Measurements from ENCODE around the gene PIH1D1. TPM values are rescaled to one million over a fixed set of nuclear protein-coding genes. Genes with fewer than 3 reads are reported as not detected.
A peak's percentile ranks its signal among the peaks of the same experiment; 100 is the strongest.

PIH1D1 gene
- total RNA-seq, 1 donor from 2014 or later: 133 TPM

- H3K79me2 ChIP-seq (ENCODE audit: low read depth): no peaks in the 10 kb centered on the region
- H3F3A ChIP-seq (ENCODE audit: low read depth): peaks cover 43% of the 10 kb centered on the region
- peaks cover 18% of the 10 kb centered on the region for H3K4me1 Mint-ChIP-seq
- H3K9me3 Mint-ChIP-seq: no peaks in the 10 kb centered on the region
- no peak for DNase-seq (ENCODE audit: low spot score)
- no peaks in the 10 kb centered on the region for H3K36me3 Mint-ChIP-seq
- H3K4me1 ChIP-seq: peaks cover 8% of the 10 kb centered on the region
- peak overlapping the region; percentile 85 for H3K4me3 Mint-ChIP-seq
- H2AFZ ChIP-seq (replicated peaks): peak overlapping the region; percentile 31
- H3K27me3 ChIP-seq: peaks cover 57% of the 10 kb centered on the region
- H3K4me2 ChIP-seq: peak overlapping the region; percentile 77
- peaks cover 58% of the 10 kb centered on the region for H3K27me3 Mint-ChIP-seq (ENCODE audit: insufficient read depth, low read depth)
- H3K27ac Mint-ChIP-seq: no peak overlapping the region
- TF ChIP-seq CTCF (IDR thresholded peaks at IDR 0.05): no peak
- TF ChIP-seq EZH2 (IDR thresholded peaks at IDR 0.05): peak; percentile 34
- peak; percentile 44 for TF ChIP-seq EZH2phosphoT487 (IDR thresholded peaks at IDR 0.05)
- no peaks in the 10 kb centered on the region for H3K36me3 ChIP-seq
- H3K27ac ChIP-seq: no peak overlapping the region
- peak overlapping the region; percentile 43 for H3K4me3 ChIP-seq
- H4K20me1 ChIP-seq (ENCODE audit: low read depth): peaks cover 6% of the 10 kb centered on the region
- H3K9ac ChIP-seq: no peak overlapping the region
- H3K9me3 ChIP-seq (ENCODE audit: low read depth): no peaks in the 10 kb centered on the region
Observed at GRCh38 chr19:49441960-49442350, 9.7 kb downstream of the PIH1D1 start.

GRCh38 chr19:49441210-49441959 is 10.2 kb downstream of the PIH1D1 start, which contains the start of gene SLC17A7:
Gene SLC17A7, minus strand, starts transcription at chr19:49441527. Its CDS starts 148 bp downstream, at chr19:49441379.
- peak; percentile 86 for DNase-seq (ENCODE audit: low spot score)
- H3K4me2 ChIP-seq: peak within 1 kb of the TSS; percentile 77
- Mint-ChIP-seq H3K9me3 (no peaks in the 10 kb centered on the region), H3K36me3 (no peaks in the 10 kb centered on the region), H3K4me3 (peak within 1 kb of the TSS; percentile 85), H3K4me1 (peaks cover 18% of the 10 kb centered on the region), H3K27ac (no peak within 1 kb of the TSS), H3K27me3 (ENCODE audit: insufficient read depth, low read depth) (peaks cover 62% of the 10 kb centered on the region)
- H3K9ac ChIP-seq: no peak within 1 kb of the TSS
- peaks cover 8% of the 10 kb centered on the region for H3K4me1 ChIP-seq
- H2AFZ ChIP-seq (replicated peaks): peak within 1 kb of the TSS; percentile 31
- peak within 1 kb of the TSS; percentile 43 for H3K4me3 ChIP-seq
- no peak within 1 kb of the TSS for H3K27ac ChIP-seq
- peaks cover 63% of the 10 kb centered on the region for H3K27me3 ChIP-seq
- H4K20me1 ChIP-seq (ENCODE audit: low read depth): peaks cover 6% of the 10 kb centered on the region
- peaks cover 43% of the 10 kb centered on the region for H3F3A ChIP-seq (ENCODE audit: low read depth)
- no peaks in the 10 kb centered on the region for H3K36me3 ChIP-seq
- no peaks in the 10 kb centered on the region for H3K9me3 ChIP-seq (ENCODE audit: low read depth)
- H3K79me2 ChIP-seq (ENCODE audit: low read depth): no peaks in the 10 kb centered on the region
- TF ChIP-seq CTCF (IDR thresholded peaks at IDR 0.05): no peak
- peak; percentile 5 for TF ChIP-seq EZH2 (IDR thresholded peaks at IDR 0.05)

- peaks cover 69% of the 10 kb centered on the region for H3K27me3 Mint-ChIP-seq (ENCODE audit: insufficient read depth, low read depth)
- H3K4me2 ChIP-seq: peak overlapping the region; percentile 77
- no peak for DNase-seq (ENCODE audit: low spot score)
- H3K4me1 ChIP-seq: peaks cover 8% of the 10 kb centered on the region
- H3K36me3 Mint-ChIP-seq: no peaks in the 10 kb centered on the region
- H3K4me1 Mint-ChIP-seq: peaks cover 22% of the 10 kb centered on the region
- no peaks in the 10 kb centered on the region for H3K36me3 ChIP-seq
- peaks cover 46% of the 10 kb centered on the region for H3F3A ChIP-seq (ENCODE audit: low read depth)
- no peak overlapping the region for H3K27ac ChIP-seq
- H3K9ac ChIP-seq: no peak overlapping the region
- H3K9me3 ChIP-seq (ENCODE audit: low read depth): no peaks in the 10 kb centered on the region
- H2AFZ ChIP-seq (replicated peaks): no peak overlapping the region
- no peaks in the 10 kb centered on the region for H3K9me3 Mint-ChIP-seq
- H3K79me2 ChIP-seq (ENCODE audit: low read depth): no peaks in the 10 kb centered on the region
- no peak for TF ChIP-seq CTCF (IDR thresholded peaks at IDR 0.05)
- peak; percentile 54 for TF ChIP-seq EZH2 (IDR thresholded peaks at IDR 0.05)
- peak; percentile 34 for TF ChIP-seq EZH2phosphoT487 (IDR thresholded peaks at IDR 0.05)
- H3K4me3 ChIP-seq: peak overlapping the region; percentile 43
- H4K20me1 ChIP-seq (ENCODE audit: low read depth): peaks cover 6% of the 10 kb centered on the region
- peak overlapping the region; percentile 80 for H3K4me3 Mint-ChIP-seq
- H3K27ac Mint-ChIP-seq: no peak overlapping the region
- peaks cover 71% of the 10 kb centered on the region for H3K27me3 ChIP-seq
Observed at GRCh38 chr19:49440439-49441209, 11.0 kb downstream of the PIH1D1 start.
